DOHH2 (cell line): ENCODE measurements around the gene IGSF9.

Source experiments
- H3F3A ChIP-seq: fragments of 200-600 bp; sonication (generic), shearing (Covaris generic); 2 replicates; pipeline ENCODE4 v1.6.0; 2016; ENCODE audit warnings: antibody characterized with exemption, mild to moderate bottlenecking; ENCODE audit not compliant: control insufficient read depth, insufficient read depth
- H3K27ac ChIP-seq: fragments of 200-600 bp; sonication (generic); 2 replicates; pipeline ENCODE4 v1.5.1; 2014; ENCODE audit warnings: low read depth, mild to moderate bottlenecking, low read length, moderate library complexity
- H3K27me3 ChIP-seq: fragments of 200-600 bp; sonication (generic); 2 replicates; pipeline ENCODE4 v1.6.1; 2014; ENCODE audit warnings: mild to moderate bottlenecking, low read length, mixed read lengths; ENCODE audit not compliant: control insufficient read depth
- H3K36me3 ChIP-seq: fragments of 200-600 bp; sonication (generic); 2 replicates; pipeline ENCODE4 v1.6.1; 2014; ENCODE audit warnings: mild to moderate bottlenecking, low read length, moderate library complexity, mixed read lengths; ENCODE audit not compliant: control insufficient read depth
- H3K4me1 ChIP-seq: fragments of 200-600 bp; sonication (generic); 2 replicates; pipeline ENCODE4 v1.6.1; 2014; ENCODE audit warnings: mild to moderate bottlenecking, low read length, mixed read lengths; ENCODE audit not compliant: control insufficient read depth
- H3K4me2 ChIP-seq: fragments of 200-600 bp; sonication (generic); 2 replicates; pipeline ENCODE4 v1.6.0; 2014; ENCODE audit warnings: mild to moderate bottlenecking, low read length, moderate library complexity
- H3K4me3 ChIP-seq: fragments of 200-600 bp; sonication (generic); 2 replicates; pipeline ENCODE4 v1.5.1; 2014; ENCODE audit warnings: mild to moderate bottlenecking, low read length, mixed read lengths
- H3K79me2 ChIP-seq: fragments of 200-600 bp; sonication (generic); 2 replicates; pipeline ENCODE4 v1.6.1; 2014; ENCODE audit warnings: mild to moderate bottlenecking, low read length, mixed read lengths; ENCODE audit not compliant: control insufficient read depth
- H3K9me2 ChIP-seq: fragments of 200-600 bp; sonication (generic); replicated peaks from 2 replicates; pipeline ENCODE4 v1.6.1; 2014; ENCODE audit warnings: mild to moderate bottlenecking, low read length, mixed read lengths; ENCODE audit not compliant: control insufficient read depth
- H3K9me3 ChIP-seq: fragments of 200-600 bp; sonication (generic); 2 replicates; pipeline ENCODE4 v1.6.1; 2014; ENCODE audit warnings: antibody characterized with exemption, low read length, mixed read lengths; ENCODE audit not compliant: control insufficient read depth, insufficient read depth
- H4K20me1 ChIP-seq: fragments of 200-600 bp; sonication (generic); 2 replicates; pipeline ENCODE4 v1.6.0; 2014; ENCODE audit warnings: low read depth, mild to moderate bottlenecking, antibody characterized with exemption, low read length, moderate library complexity; ENCODE audit not compliant: control insufficient read depth, insufficient read depth
- EZH2phosphoT487 ChIP-seq: fragments of 200-600 bp; sonication (generic); IDR thresholded peaks from 2 replicates; pipeline ENCODE4 v1.6.1; 2017; ENCODE audit warnings: borderline replicate concordance, mild to moderate bottlenecking, antibody characterized with exemption, low read length, moderate library complexity, mixed read lengths
- TF ChIP-seq, protein P1 (sequence below): fragments of 200-600 bp; sonication (generic); IDR thresholded peaks from one replicate; pipeline ENCODE4 v1.5.1; 2014; ENCODE audit warnings: antibody characterized with exemption, mild to moderate bottlenecking, low read depth, low read length; ENCODE audit not compliant: poor library complexity, severe bottlenecking

The IGSF9 gene

GRCh38 chr1:159985473-159985872, 40.1 kb upstream of the IGSF9 start:
- H3K4me1 ChIP-seq = no peaks in the 10 kb centered on the region
- no peaks in the 10 kb centered on the region for H3K36me3 ChIP-seq
- no peaks in the 10 kb centered on the region for H3K9me3 ChIP-seq
- no peaks in the 10 kb centered on the region for H3F3A ChIP-seq
- H3K27me3 ChIP-seq = peaks cover 36% of the 10 kb centered on the region
- no peak overlapping the region for H3K27ac ChIP-seq
- H3K79me2 ChIP-seq = no peaks in the 10 kb centered on the region
- TF ChIP-seq, protein P1, sequence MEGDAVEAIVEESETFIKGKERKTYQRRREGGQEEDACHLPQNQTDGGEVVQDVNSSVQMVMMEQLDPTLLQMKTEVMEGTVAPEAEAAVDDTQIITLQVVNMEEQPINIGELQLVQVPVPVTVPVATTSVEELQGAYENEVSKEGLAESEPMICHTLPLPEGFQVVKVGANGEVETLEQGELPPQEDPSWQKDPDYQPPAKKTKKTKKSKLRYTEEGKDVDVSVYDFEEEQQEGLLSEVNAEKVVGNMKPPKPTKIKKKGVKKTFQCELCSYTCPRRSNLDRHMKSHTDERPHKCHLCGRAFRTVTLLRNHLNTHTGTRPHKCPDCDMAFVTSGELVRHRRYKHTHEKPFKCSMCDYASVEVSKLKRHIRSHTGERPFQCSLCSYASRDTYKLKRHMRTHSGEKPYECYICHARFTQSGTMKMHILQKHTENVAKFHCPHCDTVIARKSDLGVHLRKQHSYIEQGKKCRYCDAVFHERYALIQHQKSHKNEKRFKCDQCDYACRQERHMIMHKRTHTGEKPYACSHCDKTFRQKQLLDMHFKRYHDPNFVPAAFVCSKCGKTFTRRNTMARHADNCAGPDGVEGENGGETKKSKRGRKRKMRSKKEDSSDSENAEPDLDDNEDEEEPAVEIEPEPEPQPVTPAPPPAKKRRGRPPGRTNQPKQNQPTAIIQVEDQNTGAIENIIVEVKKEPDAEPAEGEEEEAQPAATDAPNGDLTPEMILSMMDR = no peak
- TF ChIP-seq EZH2phosphoT487 = no peak
- H3K9me2 ChIP-seq = no peaks in the 10 kb centered on the region
- no peak overlapping the region for H3K4me2 ChIP-seq
- no peaks in the 10 kb centered on the region for H4K20me1 ChIP-seq
- no peak overlapping the region for H3K4me3 ChIP-seq

GRCh38 chr1:159983681-159984080, 38.3 kb upstream of the IGSF9 start:
- H3K9me3 ChIP-seq = no peaks in the 10 kb centered on the region
- H3K4me2 ChIP-seq = no peak overlapping the region
- no peak for TF ChIP-seq EZH2phosphoT487
- TF ChIP-seq, protein P1 = no peak
- H3K79me2 ChIP-seq = no peaks in the 10 kb centered on the region
- no peaks in the 10 kb centered on the region for H3K9me2 ChIP-seq
- no peak overlapping the region for H3K4me3 ChIP-seq
- no peaks in the 10 kb centered on the region for H4K20me1 ChIP-seq
- no peaks in the 10 kb centered on the region for H3K4me1 ChIP-seq
- H3F3A ChIP-seq = no peaks in the 10 kb centered on the region
- no peaks in the 10 kb centered on the region for H3K36me3 ChIP-seq
- H3K27ac ChIP-seq = no peak overlapping the region
- H3K27me3 ChIP-seq = peaks cover 39% of the 10 kb centered on the region

DNA sequence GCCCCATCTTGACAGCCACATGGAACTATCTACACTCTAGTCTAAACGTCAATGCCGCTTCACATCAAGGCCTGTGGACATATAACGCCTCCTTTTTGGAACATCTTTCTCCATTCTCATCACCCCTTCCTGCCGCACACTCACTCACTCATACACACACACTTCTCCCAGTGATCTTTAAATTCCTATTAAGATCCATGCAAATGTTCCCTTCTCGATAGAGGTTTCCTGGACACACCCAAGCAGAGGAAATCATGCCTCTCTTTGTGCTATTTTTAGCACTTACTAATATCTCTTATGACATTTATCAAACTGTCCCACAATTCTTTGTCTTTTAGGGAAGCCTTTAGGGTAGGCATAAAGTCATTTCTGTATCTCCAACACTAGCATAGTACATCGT, 36.9 kb upstream of the IGSF9 start:
- H4K20me1 ChIP-seq = no peaks in the 10 kb centered on the region
- H3K36me3 ChIP-seq = no peaks in the 10 kb centered on the region
- H3F3A ChIP-seq = no peaks in the 10 kb centered on the region
- TF ChIP-seq, protein P1 = no peak
- TF ChIP-seq EZH2phosphoT487 = no peak
- no peaks in the 10 kb centered on the region for H3K79me2 ChIP-seq
- H3K4me3 ChIP-seq = no peak overlapping the region
- H3K9me2 ChIP-seq = no peaks in the 10 kb centered on the region
- H3K4me1 ChIP-seq = no peaks in the 10 kb centered on the region
- peaks cover 40% of the 10 kb centered on the region for H3K27me3 ChIP-seq
- H3K9me3 ChIP-seq = no peaks in the 10 kb centered on the region
- no peak overlapping the region for H3K4me2 ChIP-seq
- no peak overlapping the region for H3K27ac ChIP-seq
